Measurements from ENCODE around the gene NAGS.

The NAGS gene

DNA sequence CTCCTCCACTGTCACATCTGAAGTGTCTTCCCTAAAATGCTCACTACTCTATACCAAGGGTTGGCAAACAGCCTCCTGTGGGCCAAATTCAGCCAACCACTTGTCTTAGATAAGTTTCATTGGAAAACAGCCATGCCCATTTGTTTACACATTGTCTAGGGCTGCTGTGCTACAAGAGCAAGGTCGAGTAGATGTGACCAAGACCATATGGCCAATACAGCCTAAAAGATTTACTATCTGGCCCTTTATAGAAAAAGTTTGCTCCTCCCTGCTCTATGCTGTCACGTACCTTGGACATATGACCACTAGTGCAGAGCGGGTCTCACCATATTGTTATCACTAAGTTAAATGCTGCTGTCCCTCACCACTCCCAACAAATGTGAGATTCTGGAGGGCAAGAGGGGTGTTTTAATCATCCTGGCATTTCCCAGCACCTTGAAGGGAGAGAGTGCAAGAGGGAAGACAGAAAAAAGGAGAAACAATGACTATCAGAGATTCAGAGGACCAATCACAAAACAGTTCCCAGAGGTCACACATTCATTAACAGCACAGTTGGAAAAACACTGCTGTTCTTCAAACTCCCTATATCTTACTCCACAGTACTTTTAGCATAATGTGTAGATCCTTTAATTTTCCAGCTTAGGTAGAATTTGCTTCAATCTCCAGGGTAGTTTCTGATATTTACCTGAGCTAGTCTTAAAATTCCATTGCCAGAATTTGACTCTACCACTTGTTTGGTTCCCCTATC lies 48.9 kb downstream of the NAGS start:
- Histone ChIP-seq H3K27ac (no peak overlapping the region), H3K36me3 (replicated peaks) (peaks cover 52% of the 10 kb centered on the region), H3K4me3 (ENCODE audit: low read depth, low read length) (no peak overlapping the region), H3K27me3 (replicated peaks) (no peaks in the 10 kb centered on the region)
- DNase-seq, result no peak
- no peak for TF ChIP-seq CTCF (IDR thresholded peaks at IDR 0.05; ENCODE audit: low read depth, low read length, missing control alignments)
- in situ Hi-C loops (cut with HindIII; ENCODE audit: low pct_ligation_motif_present, low sequenced_read_pairs), result no loop called here

All from brain microvascular endothelial cell (primary cell).